K562 (cell line): Measurements from ENCODE around the gene NKD1. TPM values are rescaled to one million over a fixed set of nuclear protein-coding genes. Genes with fewer than 3 reads are reported as not detected.

Source experiments
- ATAC-seq: fragments of 200-7000 bp; cut with Tn5 transposase; 3 replicates; pipeline ENCODE4 v1.9.1; 2020; ENCODE audit warnings: moderate library complexity
- BruUV-seq: library from RNA; stranded (reverse); fragments of 400-500 nt; replicated peaks from 2 replicates; lab custom pipeline; 2021; lab: Mats Ljungman, UMichigan
- CTCF ChIA-PET: fragments of 300-600 bp; formaldehyde crosslinking; extraction: SDS; loops from one replicate; lab custom pipeline; 2021; ENCODE audit warnings: low intra/inter-chr PET ratio; lab: Yijun Ruan, JAX
- POLR2A ChIA-PET: fragments of 300-600, 350-650 bp; sonication (Branson Sonifier 250); formaldehyde crosslinking; extraction: SDS; loops from one replicate; lab custom pipeline; 2021; ENCODE audit warnings: antibody characterized with exemption, inconsistent platforms; lab: Yijun Ruan, JAX
- DNase-seq, 4 experiments: peaks; one replicate each; pipeline versions ENCODE4 v3.0.0 to v3.0.0-alpha.2; 2011 to 2018; ENCODE audit warnings: low spot score in 3 of 4, mixed read lengths in 3 of 4; ENCODE audit errors: extremely low read depth in 1 of 4
- FAIRE-seq: peaks from 2 replicates; lab custom pipeline; 2011; peaks lifted over from hg19 to GRCh38; lab: Jason Lieb, UNC
- H2AFZ ChIP-seq: 2 replicates; pipeline ENCODE4 v1.6.0; 2011; ENCODE audit warnings: low read depth, low read length, control low read depth, inconsistent platforms
- H3K27ac ChIP-seq: fragments of 200-600 bp; 3 replicates; pipeline ENCODE4 v1.8.0; 2011; ENCODE audit warnings: low read depth, mild to moderate bottlenecking, control low read depth, inconsistent platforms, low read length, moderate library complexity, mixed read lengths; ENCODE audit errors: extremely low read depth
- H3K27me3 ChIP-seq, 2 experiments: fragments of 300-600 bp in 1 of 2; 2 replicates in 1 of 2; 3 replicates in 1 of 2; pipeline versions ENCODE4 v1.6.0 to v1.8.0; 2011; ENCODE audit warnings: inconsistent platforms in 2 of 2, low read length in 2 of 2, mild to moderate bottlenecking in 1 of 2, mixed read lengths in 1 of 2, moderate library complexity in 1 of 2; ENCODE audit not compliant: control insufficient read depth in 2 of 2, insufficient read depth in 2 of 2
- H3K36me3 ChIP-seq: fragments of 300-600 bp; 3 replicates; pipeline ENCODE4 v1.8.0; 2011; ENCODE audit warnings: mild to moderate bottlenecking, low read length, inconsistent platforms; ENCODE audit not compliant: control insufficient read depth, insufficient read depth
- H3K4me1 ChIP-seq, 2 experiments: fragments of 200-600 bp in 1 of 2; replicated peaks in 1 of 2; 2 replicates in 1 of 2; 3 replicates in 1 of 2; pipeline versions ENCODE4 v1.5.1 to v1.8.0; 2011; ENCODE audit warnings: inconsistent platforms in 2 of 2, low read length in 2 of 2, mild to moderate bottlenecking in 1 of 2, mixed read lengths in 1 of 2, moderate library complexity in 1 of 2; ENCODE audit not compliant: control insufficient read depth in 2 of 2, insufficient read depth in 2 of 2
- H3K4me2 ChIP-seq: 2 replicates; pipeline ENCODE4 v1.6.1; 2011; ENCODE audit warnings: low read length, control low read depth, inconsistent platforms, mixed read lengths; ENCODE audit not compliant: insufficient read depth
- H3K4me3 ChIP-seq: fragments of 200-600 bp; sonication (generic), shearing (Covaris generic); 2 replicates; pipeline ENCODE4 v1.5.1; 2016; ENCODE audit warnings: control low read depth, inconsistent platforms
- H3K79me2 ChIP-seq: fragments of 200-600 bp; 3 replicates; pipeline ENCODE4 v1.8.0; 2011; ENCODE audit warnings: low read length, inconsistent platforms; ENCODE audit not compliant: control insufficient read depth, insufficient read depth
- H3K9ac ChIP-seq, 2 experiments: 2 replicates each; pipeline versions ENCODE4 v1.6.0 to v1.6.1; 2011; ENCODE audit warnings: low read depth in 2 of 2, low read length in 2 of 2, control low read depth in 1 of 2, inconsistent platforms in 1 of 2, mild to moderate bottlenecking in 1 of 2, mixed read lengths in 1 of 2; ENCODE audit not compliant: insufficient read depth in 1 of 2
- H3K9me1 ChIP-seq: one replicate; pipeline ENCODE4 v1.6.0; 2011; ENCODE audit warnings: inconsistent platforms, mild to moderate bottlenecking, low read length, moderate library complexity; ENCODE audit not compliant: control insufficient read depth, insufficient read depth
- H3K9me3 ChIP-seq: replicated peaks from 2 replicates; pipeline ENCODE4 v1.5.1; 2011; ENCODE audit warnings: low read depth, low read length, inconsistent platforms; ENCODE audit not compliant: control insufficient read depth, insufficient read depth
- H4K20me1 ChIP-seq: replicated peaks from 2 replicates; pipeline ENCODE4 v1.6.1; 2011; ENCODE audit warnings: low read length, inconsistent platforms, mixed read lengths; ENCODE audit not compliant: control insufficient read depth, insufficient read depth
- CCNT2 ChIP-seq: IDR thresholded peaks from 2 replicates; pipeline ENCODE4 v1.6.1; 2011; ENCODE audit warnings: borderline replicate concordance, low read depth, mild to moderate bottlenecking, moderate library complexity, mixed read lengths, low read length; ENCODE audit not compliant: insufficient read length; ENCODE audit errors: extremely low read depth
- EGR1 ChIP-seq: fragments of 450-650 bp; conservative IDR thresholded peaks from 2 replicates; pipeline ENCODE4 v1.6.1; 2017; ENCODE audit warnings: mild to moderate bottlenecking
- EP400 ChIP-seq: fragments of 450-650 bp; IDR thresholded peaks from 2 replicates; pipeline ENCODE4 v1.6.1; 2017; ENCODE audit warnings: antibody characterized with exemption, mild to moderate bottlenecking, moderate library complexity
- HIVEP1 ChIP-seq: fragments of 250-450 bp; sonication (Bioruptor Pico); IDR thresholded peaks from 2 replicates; pipeline ENCODE4 v1.4.0; 2020; ENCODE audit warnings: mild to moderate bottlenecking
- HMGN3 ChIP-seq: IDR thresholded peaks from 2 replicates; pipeline ENCODE4 v1.6.1; 2011; ENCODE audit warnings: borderline replicate concordance, low read depth, mild to moderate bottlenecking, mixed read lengths, low read length; ENCODE audit not compliant: insufficient read length; ENCODE audit errors: extremely low read depth
- MAFF ChIP-seq: IDR thresholded peaks from 2 replicates; pipeline ENCODE4 v1.6.1; 2012; ENCODE audit warnings: low read length, improper control_type of control experiment
- SAFB ChIP-seq: fragments of 200-400 bp; formaldehyde crosslinking; IDR thresholded peaks from 2 replicates; pipeline ENCODE4 v1.6.1; 2017; ENCODE audit warnings: low read depth, low read length, borderline replicate concordance
- SMARCE1 ChIP-seq: fragments of 450-650 bp; IDR thresholded peaks from 2 replicates; pipeline ENCODE4 v1.7.1; 2016; ENCODE audit warnings: mild to moderate bottlenecking
- SRSF1 ChIP-seq: fragments of 200-400 bp; formaldehyde crosslinking; IDR thresholded peaks from 2 replicates; pipeline ENCODE4 v1.6.1; 2017; ENCODE audit warnings: mild to moderate bottlenecking, low read depth, low read length, moderate library complexity
- TEAD2 ChIP-seq: fragments of 450-650 bp; IDR thresholded peaks from 2 replicates; pipeline ENCODE4 v1.6.1; 2016; ENCODE audit warnings: missing genetic modification characterization, control low read depth, missing compliant biosample characterization
- ZBTB7A ChIP-seq: IDR thresholded peaks from 2 replicates; pipeline ENCODE4 v1.6.1; 2011; ENCODE audit warnings: low read depth, mild to moderate bottlenecking, low read length, moderate library complexity, borderline replicate concordance; ENCODE audit not compliant: control insufficient read depth
- ZNF197 ChIP-seq: fragments of 200-800 bp; sonication (Bioruptor generic); IDR thresholded peaks from 2 replicates; pipeline ENCODE4 v1.6.1; 2016; ENCODE audit warnings: low read depth, missing genetic modification characterization, missing compliant biosample characterization
- ZNF384 ChIP-seq: IDR thresholded peaks from 2 replicates; pipeline ENCODE4 v1.6.1; 2012; ENCODE audit warnings: low read depth, low read length, improper control_type of control experiment
- ZNF436 ChIP-seq: fragments of 250-450, 450-650 bp; sonication (Bioruptor Pico); formaldehyde crosslinking; IDR thresholded peaks from 2 replicates; pipeline ENCODE4 v1.7.0; 2020; ENCODE audit warnings: mild to moderate bottlenecking
- WGBS: fragments of 100-300 bp; shearing (Covaris generic); methylation state at CpG from one replicate; pipeline ENCODE4 v1.1.6; 2016; ENCODE audit warnings: low coverage, mixed read lengths; ENCODE audit not compliant: insufficient coverage; ENCODE audit errors: missing lambda C conversion rate; 5-methylcytosine and 5-hydroxymethylcytosine counted together
- in situ Hi-C: fragments of 300-500 bp; cut with MboI; formaldehyde crosslinking; loops from 4 replicates; pipeline ENCODE4 v1.15.0; 2018; ENCODE audit warnings: inconsistent platforms, mixed read lengths
- intact Hi-C: fragments of 100-400 bp; cut with micrococcal nuclease; formaldehyde crosslinking; loops from 2 replicates; pipeline ENCODE4 v1.14.2; 2022
- polyA plus RNA-seq, 8 experiments: library from polyadenylated mRNA; depleted of rRNA in 4 of 8; stranded (reverse) in 5 of 8; unstranded in 3 of 8; fragments of >200 nt; fragmentation: Nextera tagmentation in 2 of 8; fragmentation: Illumina TruSeq in 1 of 8; extraction: Ambion mirVana in 2 of 8; extraction: Trizol in 1 of 8; gene quantifications; 2 replicates each; pipeline versions ENCODE4 v1.2.1 to v1.2.3, GENCODE V29; 2011 to 2014; ENCODE audit warnings: inconsistent platforms in 1 of 8, missing spikeins in 1 of 8
- total RNA-seq, 7 experiments: library from RNA; depleted of rRNA in 6 of 7; stranded (reverse); fragments of >200 nt in 6 of 7; fragmentation: Illumina TruSeq in 2 of 7; extraction: Trizol in 2 of 7; gene quantifications; 2 replicates each; pipeline versions ENCODE4 v1.2.1 to v1.2.3, GENCODE V29; 2011 to 2021; ENCODE audit warnings: low replicate concordance in 1 of 7
- TF ChIP-seq, protein P1 (sequence below): sonication (generic); formaldehyde crosslinking; IDR thresholded peaks from 2 replicates; pipeline ENCODE4 v1.8.0; 2022; ENCODE audit warnings: missing genetic modification reagents, mild to moderate bottlenecking, borderline replicate concordance
- TF ChIP-seq, protein P2 (sequence below): fragments of 250-450 bp; sonication (Bioruptor Pico); IDR thresholded peaks from 2 replicates; pipeline ENCODE4 v1.5.0; 2021; ENCODE audit warnings: mild to moderate bottlenecking, moderate library complexity

Gene NKD1
- total and polyA plus RNA-seq, 9 of the 15 experiments (the other 6 are each of a cell fraction or from before 2014, with no cell fraction given) = under 0.01 to 0.24 (median 0.04) TPM; not detected in 2

DNA sequence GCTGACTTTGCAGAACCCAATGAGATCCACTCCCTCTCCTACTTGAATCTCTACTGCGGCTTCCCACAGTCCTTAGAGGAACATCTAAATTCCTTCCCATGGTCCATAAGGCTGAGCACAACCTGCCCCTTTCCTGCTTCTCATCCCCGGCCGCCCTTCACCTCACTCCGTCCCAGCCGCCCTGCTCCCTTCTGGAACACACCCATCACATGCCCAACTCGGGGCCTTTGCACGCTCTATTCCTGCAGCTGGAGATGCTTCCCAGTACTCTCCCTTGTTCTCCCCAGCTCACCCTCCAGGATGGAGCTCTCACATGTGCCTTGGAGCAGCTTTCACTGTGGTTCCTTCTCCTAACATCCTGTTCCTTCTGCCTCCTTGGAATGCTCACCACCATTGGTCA, 23.6 kb downstream of the NKD1 start:
- H3K9ac ChIP-seq = no peak overlapping the region
- no peak overlapping the region for H3K27ac ChIP-seq
- no peaks in the 10 kb centered on the region for H3K36me3 ChIP-seq
- no peaks in the 10 kb centered on the region for H3K9me1 ChIP-seq
- no peaks in the 10 kb centered on the region for H3K4me1 ChIP-seq
- CTCF ChIA-PET = no interaction called here
- no peaks in the 10 kb centered on the region for H3K9me3 ChIP-seq
- no peaks in the 10 kb centered on the region for H3K79me2 ChIP-seq
- intact Hi-C loops = no loop called here
- POLR2A ChIA-PET = no interaction called here
- no peak for FAIRE-seq
- no peak overlapping the region for H2AFZ ChIP-seq
- WGBS = 0% methylated on average over 7 of the region's 7 CpGs
- ATAC-seq = no peak
- no peak for DNase-seq
- H4K20me1 ChIP-seq = no peaks in the 10 kb centered on the region
- no peak for TF ChIP-seq EP400
- TF ChIP-seq, protein P1, sequence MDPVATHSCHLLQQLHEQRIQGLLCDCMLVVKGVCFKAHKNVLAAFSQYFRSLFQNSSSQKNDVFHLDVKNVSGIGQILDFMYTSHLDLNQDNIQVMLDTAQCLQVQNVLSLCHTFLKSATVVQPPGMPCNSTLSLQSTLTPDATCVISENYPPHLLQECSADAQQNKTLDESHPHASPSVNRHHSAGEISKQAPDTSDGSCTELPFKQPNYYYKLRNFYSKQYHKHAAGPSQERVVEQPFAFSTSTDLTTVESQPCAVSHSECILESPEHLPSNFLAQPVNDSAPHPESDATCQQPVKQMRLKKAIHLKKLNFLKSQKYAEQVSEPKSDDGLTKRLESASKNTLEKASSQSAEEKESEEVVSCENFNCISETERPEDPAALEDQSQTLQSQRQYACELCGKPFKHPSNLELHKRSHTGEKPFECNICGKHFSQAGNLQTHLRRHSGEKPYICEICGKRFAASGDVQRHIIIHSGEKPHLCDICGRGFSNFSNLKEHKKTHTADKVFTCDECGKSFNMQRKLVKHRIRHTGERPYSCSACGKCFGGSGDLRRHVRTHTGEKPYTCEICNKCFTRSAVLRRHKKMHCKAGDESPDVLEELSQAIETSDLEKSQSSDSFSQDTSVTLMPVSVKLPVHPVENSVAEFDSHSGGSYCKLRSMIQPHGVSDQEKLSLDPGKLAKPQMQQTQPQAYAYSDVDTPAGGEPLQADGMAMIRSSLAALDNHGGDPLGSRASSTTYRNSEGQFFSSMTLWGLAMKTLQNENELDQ = no peak
- TF ChIP-seq SMARCE1 = no peak
- no peak for TF ChIP-seq CCNT2
- TF ChIP-seq ZBTB7A = no peak
- no peak for TF ChIP-seq SRSF1
- no peak for TF ChIP-seq ZNF197
- no peak for TF ChIP-seq EGR1
- TF ChIP-seq ZNF384 = no peak
- TF ChIP-seq HIVEP1 (CRISPR knock-in tag) = no peak
- TF ChIP-seq TEAD2 (tag) = no peak
- TF ChIP-seq MAFF = no peak
- no peak for TF ChIP-seq HMGN3
- TF ChIP-seq, protein P2, sequence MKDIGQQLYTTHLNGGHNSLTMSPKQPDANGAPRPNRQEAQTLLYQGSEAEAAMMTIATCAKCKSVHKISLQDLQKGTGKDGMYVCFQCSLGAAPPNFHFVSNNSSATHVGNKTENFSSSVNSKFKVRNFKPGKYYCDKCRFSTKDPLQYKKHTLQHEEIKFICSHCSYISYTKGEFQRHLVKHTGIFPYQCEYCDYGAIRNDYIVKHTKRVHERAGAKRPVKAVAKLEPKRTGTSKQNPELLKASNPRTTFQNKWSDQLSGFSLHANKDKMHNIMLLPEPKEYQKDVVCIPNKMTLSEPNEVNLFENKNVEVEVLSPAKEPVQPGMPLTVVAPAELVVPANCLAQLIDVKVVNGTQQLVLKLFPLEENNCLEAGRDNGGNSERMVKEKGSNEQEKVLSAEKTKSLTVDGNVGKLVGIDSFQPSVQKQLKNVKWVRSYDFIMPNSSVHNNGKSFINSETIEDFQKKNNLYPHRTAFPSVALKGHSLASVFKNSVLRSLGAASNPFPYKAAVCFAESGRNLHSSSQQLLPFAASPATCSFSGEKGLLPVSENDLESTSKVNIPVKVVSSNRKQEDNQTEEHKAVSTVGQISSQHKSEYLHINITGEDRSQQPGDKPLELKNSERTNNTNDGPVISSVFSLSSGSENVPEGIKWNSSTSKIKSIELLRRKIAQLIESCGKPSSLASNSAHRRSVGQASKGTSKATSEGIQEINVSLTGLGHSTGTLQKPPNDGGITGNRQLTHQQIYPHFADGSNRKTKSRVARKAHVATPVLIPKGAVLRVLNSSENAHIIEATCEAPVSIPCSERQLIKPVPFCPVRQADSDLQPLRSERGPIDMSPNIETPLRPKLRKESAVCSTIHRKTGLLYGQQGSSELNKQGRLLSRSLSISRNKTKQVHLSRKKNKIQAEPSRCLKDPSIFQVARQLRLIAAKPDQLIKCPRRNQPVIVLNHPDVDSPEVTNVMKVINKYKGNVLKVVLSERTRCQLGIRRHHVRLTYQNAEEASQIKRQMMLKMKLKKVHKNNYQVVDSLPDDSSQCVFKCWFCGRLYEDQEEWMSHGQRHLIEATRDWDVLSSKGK (CRISPR knock-in tag) = no peak
- no peak for TF ChIP-seq ZNF436 (CRISPR knock-in tag)
- no peak for TF ChIP-seq SAFB
- in situ Hi-C loops = no loop called here
- peaks cover 11 to 57% of the 10 kb centered on the region in 2 experiments; a peak in 4 of 5 replicates for H3K27me3 ChIP-seq
- no TSS peak for BruUV-seq
- no peak overlapping the region for H3K4me3 ChIP-seq
- no peak overlapping the region for H3K4me2 ChIP-seq
